Activated CD8-positive, alpha-beta memory T cell treated with anti-CD3 and anti-CD28 coated beads, Interleukin-2, amount 50 U/mL, for 1 hour (primary cell): ENCODE measurements around the gene FRS2.
"Not testable (repeated sequence)": the region's sequence is repeated elsewhere in the genome, so short reads cannot be mapped to it uniquely, and the experiment has no call there.

Experiments
- DNase-seq: peaks from one replicate; pipeline ENCODE4 v3.0.0-alpha.2; 2020; ENCODE audit errors: extremely low read depth

Gene FRS2

GRCh38 chr12:69579029-69579428, 108.8 kb downstream of the FRS2 start:
- DNase-seq: no peak

DNA sequence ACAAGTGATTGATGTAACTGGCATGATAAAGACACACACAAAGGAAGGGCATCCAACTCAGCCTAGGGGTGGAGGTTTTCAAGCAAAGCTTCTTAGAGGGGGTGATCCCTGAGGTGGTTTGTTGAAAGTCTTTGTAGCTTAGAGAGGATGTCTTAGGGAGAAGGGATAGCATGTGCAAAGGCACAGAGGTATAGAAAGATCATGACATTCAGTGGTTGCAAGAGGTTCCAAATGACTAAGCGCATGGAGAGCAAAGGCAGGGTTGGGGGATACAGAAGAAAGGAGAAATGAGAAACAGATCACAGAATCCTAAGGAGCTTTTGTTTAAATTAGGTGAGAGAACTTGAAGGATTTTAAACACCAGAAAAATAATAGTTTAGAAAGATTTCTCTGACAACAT, 109.9 kb downstream of the FRS2 start:
- DNase-seq: no peak

GRCh38 chr12:69583203-69583602, 113.0 kb downstream of the FRS2 start:
- no peak for DNase-seq

- DNase-seq: peak; percentile 90
Observed at GRCh38 chr12:69585189-69586062, 115.2 kb downstream of the FRS2 start, which contains the start of gene CCT2. Gene CCT2 (plus strand): TSS chr12:69585459. CDS start chr12:69585522, 63 bp downstream.

DNA sequence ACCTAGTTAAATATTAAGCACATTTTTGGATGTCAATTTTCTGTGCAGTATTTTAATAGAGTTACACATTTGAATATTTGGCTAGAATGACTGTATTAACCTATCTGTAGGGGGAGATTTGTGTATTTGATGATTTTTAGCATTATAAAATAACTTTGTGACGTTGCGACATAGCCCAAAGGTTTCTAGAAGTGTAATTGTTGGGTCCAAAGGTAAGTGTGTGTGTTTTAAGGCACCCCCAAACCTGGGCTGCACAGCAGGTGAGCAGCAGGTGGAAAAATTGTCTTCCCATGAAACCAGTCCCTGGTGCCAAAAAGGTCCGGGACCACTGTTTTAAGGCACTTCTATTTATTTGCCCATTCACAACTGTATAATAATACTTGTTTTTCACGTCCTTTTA, 118.3 kb downstream of the FRS2 start:
- DNase-seq: no peak

DNA sequence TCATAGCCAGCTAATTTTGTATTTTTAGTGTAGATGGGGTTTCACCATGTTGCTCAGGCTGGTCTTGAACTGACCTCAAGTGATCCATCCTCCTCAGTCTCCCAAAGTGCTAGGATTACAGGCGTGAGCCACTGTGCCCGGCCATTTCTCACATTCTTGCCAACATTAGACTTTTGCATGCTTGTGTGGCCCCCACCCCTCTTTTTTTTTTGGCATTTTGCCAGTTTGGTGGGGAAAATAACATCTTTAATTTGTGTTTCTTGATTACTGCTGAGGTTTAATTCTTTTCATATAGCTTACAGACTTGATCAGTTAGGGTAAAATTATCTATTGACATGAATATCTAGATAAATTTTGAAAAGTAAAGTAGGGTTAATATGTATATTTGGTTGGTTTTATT, 118.9 kb downstream of the FRS2 start:
- DNase-seq: no peak

DNA sequence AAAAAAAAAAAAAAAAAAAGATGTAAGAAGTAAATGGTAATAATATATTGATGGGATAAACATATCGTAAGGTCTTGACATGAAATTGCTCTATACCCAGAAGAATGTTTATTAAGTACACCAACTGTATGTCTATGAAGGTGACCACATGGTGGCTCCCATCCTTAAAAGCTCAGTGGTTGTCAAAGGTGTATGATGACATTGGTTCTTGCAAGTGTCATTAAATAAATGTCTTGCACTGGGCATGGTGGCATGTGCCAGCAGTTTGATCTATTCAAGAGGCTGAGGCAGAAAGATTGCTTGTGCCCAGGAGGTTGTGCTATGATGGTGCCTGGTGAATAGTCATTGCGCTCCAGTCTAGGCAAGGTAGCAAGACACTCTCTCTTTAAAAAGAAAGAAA, 125.5 kb downstream of the FRS2 start:
- DNase-seq: no peak

DNA sequence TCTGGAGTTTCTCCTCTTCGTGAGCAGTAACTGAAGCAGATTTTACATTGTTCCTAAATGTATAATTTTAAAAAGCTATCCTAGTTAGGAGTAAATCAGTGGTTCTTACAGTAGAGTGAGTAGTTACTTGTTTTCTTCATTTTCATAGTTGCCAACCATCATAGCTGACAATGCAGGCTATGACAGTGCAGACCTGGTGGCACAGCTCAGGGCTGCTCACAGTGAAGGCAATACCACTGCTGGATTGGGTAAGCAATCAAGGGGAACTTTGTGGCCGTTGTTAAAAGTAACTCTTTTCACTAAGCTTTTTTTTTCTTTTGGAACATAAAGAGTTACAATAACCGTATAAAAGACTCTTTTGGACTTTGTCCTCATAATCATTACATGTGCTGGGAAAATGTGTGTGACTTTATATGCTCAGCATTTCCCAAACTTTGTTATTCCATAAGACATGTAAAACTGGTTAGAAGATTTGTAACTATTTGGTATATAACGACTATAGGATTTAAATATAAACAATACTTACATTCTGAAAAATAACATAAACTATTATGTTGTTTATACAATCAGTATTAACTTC, 128.1 kb downstream of the FRS2 start:
- no peak for DNase-seq

DNA sequence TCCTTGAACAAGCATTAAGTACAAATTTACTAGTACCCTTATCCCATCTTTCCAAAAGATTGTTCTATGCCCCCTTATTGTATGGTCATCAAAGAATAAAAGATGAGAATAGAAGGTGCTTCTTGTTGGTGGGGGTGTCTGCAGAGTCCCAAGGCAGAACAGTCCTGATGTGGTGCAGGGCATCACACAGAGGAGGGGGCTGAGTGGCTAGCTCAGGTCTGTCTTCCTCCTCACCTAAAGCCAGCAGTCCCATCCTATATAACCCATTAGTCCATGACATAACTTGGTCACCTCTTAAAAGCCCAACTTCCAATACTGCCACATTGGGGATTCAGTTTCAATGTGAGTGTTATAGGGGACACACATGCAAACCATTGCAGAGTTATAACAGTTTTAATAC, 130.6 kb downstream of the FRS2 start:
- DNase-seq: no peak

DNA sequence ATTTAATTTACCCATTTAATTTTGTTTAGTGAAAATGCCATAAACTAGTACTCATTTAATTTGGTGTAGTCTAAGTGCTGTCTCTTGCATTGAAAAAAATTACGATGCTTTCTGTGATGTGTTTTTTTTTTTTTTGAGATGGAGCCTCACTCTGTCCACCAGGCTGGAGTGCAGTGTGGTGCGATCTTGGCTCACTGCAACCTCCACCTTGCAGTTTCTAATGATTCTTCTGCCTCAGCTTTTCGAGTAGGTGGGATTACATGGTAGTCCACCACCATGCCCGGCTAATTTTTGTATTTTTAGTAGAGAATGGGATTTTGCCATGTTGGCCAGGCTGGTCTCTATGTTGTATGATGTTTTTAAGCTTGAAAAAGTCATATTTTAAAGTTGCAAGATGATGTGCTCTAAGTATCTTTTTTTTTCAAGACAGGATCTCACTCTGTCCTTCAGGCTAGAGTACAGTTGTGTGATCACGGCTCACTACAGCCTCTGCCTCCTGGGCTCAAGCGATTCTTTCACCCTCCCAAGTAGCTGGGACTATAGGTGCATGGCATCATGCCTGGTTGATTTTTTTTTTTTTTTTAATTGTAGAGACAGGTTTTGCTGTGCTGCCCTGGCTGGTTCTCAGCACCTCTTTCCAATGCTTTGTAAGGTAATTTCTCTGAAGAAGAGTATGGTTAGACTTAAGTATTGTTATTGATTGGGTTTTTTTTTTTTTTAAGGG, 131.9 kb downstream of the FRS2 start:
- no peak for DNase-seq

- DNase-seq: no peak
Observed at GRCh38 chr12:69602954-69603353, 132.8 kb downstream of the FRS2 start.

GRCh38 chr12:69603556-69603955, 133.4 kb downstream of the FRS2 start:
- DNase-seq: not testable (repeated sequence)

- not testable (repeated sequence) for DNase-seq
Observed at GRCh38 chr12:69604275-69604674, 134.1 kb downstream of the FRS2 start.

DNA sequence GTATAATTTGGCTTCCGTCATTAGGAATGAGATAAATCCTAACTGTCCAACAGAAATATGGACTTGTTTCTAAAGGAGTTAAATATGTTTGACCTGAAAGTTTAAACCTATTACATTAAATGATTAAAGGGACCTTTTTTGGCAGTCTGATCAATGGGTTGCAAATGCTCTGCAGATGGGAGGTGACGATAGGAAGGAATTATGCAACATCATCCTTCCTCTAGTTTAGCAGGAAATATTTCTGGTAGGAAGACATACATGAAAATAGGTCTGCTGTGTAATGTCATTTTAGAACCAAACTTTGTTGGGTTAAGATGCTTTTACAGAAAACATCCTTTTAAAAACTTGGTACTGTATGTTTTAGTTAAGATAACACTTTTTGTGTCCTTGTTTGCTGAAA, 137.9 kb downstream of the FRS2 start:
- DNase-seq: no peak

DNA sequence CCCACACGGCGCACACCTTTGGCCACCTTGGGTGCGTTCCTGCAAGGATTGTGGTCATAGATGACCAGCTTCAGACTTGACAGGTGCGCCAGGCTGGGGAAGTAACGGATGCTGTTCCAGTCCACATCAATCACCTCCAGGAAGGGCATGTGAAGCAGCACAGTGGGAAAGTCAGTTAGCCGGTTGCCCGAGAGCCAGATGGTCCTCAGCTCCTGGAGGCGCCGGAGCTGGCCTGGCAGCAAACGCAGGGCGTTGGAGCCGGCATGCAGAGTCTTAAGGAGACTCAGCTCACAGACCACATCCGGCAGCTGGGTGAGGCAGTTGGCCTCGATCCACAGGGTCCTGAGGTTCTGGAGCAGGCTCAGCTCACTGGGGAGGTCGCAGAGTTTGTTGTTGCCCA, 139.9 kb downstream of the FRS2 start:
- no peak for DNase-seq

DNA sequence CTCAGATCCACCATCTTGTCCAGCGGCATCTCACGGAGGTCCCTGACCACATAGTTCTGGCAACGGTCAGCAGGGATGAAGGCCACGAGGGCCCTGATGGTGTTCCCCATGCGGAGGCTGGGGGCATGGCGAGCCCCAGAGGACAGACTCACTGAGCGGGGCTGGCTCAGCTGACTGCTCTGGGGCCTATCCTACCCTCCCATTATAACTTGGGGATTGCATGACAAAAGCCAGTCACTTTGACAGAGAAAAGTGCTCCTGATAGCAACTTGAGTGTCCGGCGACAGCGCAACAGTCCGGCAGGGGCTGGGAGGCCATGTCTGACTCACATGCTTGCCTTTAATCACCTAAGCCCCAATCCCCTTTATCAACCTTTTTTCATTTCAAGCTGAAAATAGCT, 140.5 kb downstream of the FRS2 start, which contains the start of gene LRRC10:
Gene LRRC10 (minus strand): TSS at position 179 of the 400 bp plus-strand sequence. CDS start 69 bp downstream, at position 110.
- DNase-seq: no peak

- DNase-seq: no peak
Observed at GRCh38 chr12:69613351-69613750, 143.2 kb downstream of the FRS2 start.

DNA sequence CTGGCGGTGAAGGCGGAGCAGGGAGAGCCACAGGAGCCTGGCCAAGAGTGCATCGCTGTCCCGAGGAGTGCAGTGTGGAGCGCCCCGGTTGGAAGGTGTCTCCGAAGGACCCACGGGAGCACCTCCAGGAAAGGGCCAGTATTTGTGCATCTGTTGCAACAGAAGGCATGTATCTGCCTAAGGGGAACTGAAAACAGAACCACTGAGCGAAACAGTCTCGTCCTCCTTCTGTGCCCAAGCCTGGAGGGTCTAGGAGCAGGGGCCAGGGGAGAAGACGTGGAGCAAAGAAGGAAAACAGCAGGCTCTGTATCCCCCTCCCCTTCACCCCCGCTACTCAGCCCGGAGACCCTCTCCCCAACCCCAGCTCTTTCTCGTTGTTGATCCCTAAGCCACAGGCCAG, 145.8 kb downstream of the FRS2 start:
- DNase-seq: no peak

DNA sequence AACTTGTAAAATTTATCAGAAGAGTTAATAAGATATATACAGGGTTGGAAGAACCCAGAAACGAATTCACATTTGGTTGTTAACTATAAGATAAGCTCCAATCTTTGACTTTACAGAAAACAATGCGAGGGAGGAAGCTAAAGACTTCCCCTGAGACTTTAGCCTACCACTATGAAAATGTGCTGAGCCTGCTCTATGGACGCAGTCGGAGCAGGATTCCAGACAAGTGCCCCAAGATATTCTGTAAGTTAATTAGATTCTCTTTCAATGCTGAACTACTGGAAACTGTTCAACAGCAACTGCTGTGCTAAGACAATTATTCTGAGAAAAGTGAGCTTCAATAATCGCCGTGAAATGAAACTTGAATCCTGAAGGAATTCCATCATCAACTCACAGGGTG, 148.9 kb downstream of the FRS2 start:
- DNase-seq: no peak

DNA sequence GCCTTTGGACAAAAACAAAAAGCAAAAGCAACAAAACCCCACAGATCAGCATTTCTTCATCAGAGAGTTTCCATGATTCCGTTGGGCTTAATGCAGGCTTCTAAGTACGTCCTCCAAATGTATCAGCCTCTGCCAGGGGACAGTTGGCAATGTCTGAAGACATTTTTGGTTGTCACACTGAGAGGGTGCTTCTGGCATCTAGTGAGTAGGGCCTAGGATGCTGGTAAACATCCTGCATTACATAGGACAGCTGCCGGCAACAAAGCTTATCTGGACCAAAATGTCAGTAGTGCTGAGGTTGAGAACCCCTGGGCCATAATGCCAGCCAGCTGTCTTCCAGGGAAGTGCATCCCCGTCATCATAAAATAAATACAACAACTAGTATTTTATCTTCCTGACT, 149.9 kb downstream of the FRS2 start:
- DNase-seq: no peak

DNA sequence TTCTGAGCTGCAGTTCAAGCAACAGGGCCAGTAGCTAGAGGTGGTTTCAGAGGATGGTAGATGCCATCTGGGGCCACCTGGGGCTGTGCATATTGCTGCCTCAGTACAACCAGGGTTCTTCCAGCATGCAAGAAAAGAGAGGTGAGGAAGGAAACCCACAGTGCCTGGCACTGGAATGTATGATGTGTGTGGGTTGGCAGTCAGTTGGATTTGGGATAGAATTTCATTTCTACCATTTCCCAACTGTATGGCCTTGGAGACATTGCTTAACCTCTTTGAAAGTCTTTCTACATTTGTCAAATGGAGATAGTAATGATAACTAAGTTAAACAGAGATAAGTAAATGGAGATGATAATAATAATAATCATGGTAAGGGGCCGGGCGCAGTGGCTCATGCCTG, 150.7 kb downstream of the FRS2 start:
- no peak for DNase-seq

GRCh38 chr12:69621551-69621950, 151.4 kb downstream of the FRS2 start:
- DNase-seq: no peak

- no peak for DNase-seq
Observed at GRCh38 chr12:69623970-69624369, 153.8 kb downstream of the FRS2 start.
